H1 (cell line): ENCODE measurements around the gene VPS13D. TPM values are rescaled to one million over a fixed set of nuclear protein-coding genes. Genes with fewer than 3 reads are reported as not detected.

Experiments
- CTCF ChIA-PET: fragments of 300-600 bp; sonication (Branson Sonifier 250); formaldehyde crosslinking; loops from one replicate; lab custom pipeline; 2021; ENCODE audit not compliant: partially characterized antibody; lab: Charles Lee
- POLR2A ChIA-PET: fragments of 300-600 bp; sonication (Branson Sonifier 250); formaldehyde crosslinking; loops from one replicate; lab custom pipeline; 2021; ENCODE audit warnings: inconsistent platforms; ENCODE audit not compliant: partially characterized antibody; lab: Charles Lee
- DNase-seq, 2 experiments: peaks; one replicate each; pipeline versions ENCODE4 v3.0.0 to v3.0.0-alpha.2; 2010 to 2022; ENCODE audit warnings: low spot score in 2 of 2, low read depth in 1 of 2, mixed read lengths in 1 of 2
- FAIRE-seq: peaks from 2 replicates; lab custom pipeline; 2011; peaks lifted over from hg19 to GRCh38; lab: Jason Lieb, UNC
- H2AFZ ChIP-seq: 2 replicates; pipeline ENCODE4 v1.8.1; 2012; ENCODE audit warnings: low read length, inconsistent platforms
- H2AK5ac ChIP-seq: 2 replicates; pipeline ENCODE4 v1.6.1; 2013; ENCODE audit warnings: low read depth, low read length
- H2BK120ac ChIP-seq: replicated peaks from 2 replicates; pipeline ENCODE3; 2013; ENCODE audit warnings: low read depth, low read length, inconsistent platforms
- H2BK12ac ChIP-seq: 2 replicates; pipeline ENCODE4 v1.6.1; 2013; ENCODE audit warnings: low read depth, low read length
- H2BK15ac ChIP-seq: 2 replicates; pipeline ENCODE4 v1.6.1; 2013; ENCODE audit warnings: low read length
- H2BK20ac ChIP-seq: 2 replicates; pipeline ENCODE4 v1.6.1; 2013; ENCODE audit warnings: low read length
- H2BK5ac ChIP-seq: 2 replicates; pipeline ENCODE4 v1.6.1; 2013; ENCODE audit warnings: low read depth, low read length
- H3K14ac ChIP-seq: 2 replicates; pipeline ENCODE4 v1.6.1; 2013; ENCODE audit warnings: inconsistent platforms; ENCODE audit not compliant: insufficient read length
- H3K18ac ChIP-seq: 2 replicates; pipeline ENCODE4 v1.6.1; 2013; ENCODE audit warnings: low read length; ENCODE audit errors: extremely low read depth
- H3K23ac ChIP-seq: 2 replicates; pipeline ENCODE4 v1.6.1; 2013; ENCODE audit warnings: inconsistent platforms; ENCODE audit not compliant: insufficient read length
- H3K23me2 ChIP-seq: 2 replicates; pipeline ENCODE4 v1.6.1; 2013; ENCODE audit warnings: low read depth, low read length
- H3K27ac ChIP-seq: 2 replicates; pipeline ENCODE4 v1.6.1; 2011; ENCODE audit warnings: low read depth, low read length, inconsistent platforms
- H3K27me3 ChIP-seq, 4 experiments: replicated peaks in 1 of 4; 1 replicate in 1 of 4; 2 replicates in 3 of 4; pipeline versions ENCODE4 v1.6.1 to v1.8.1; 2011 to 2013; ENCODE audit warnings: low read length in 3 of 4, mild to moderate bottlenecking in 3 of 4, inconsistent platforms in 2 of 4, mixed read lengths in 2 of 4, moderate library complexity in 1 of 4; ENCODE audit not compliant: control insufficient read depth in 3 of 4, insufficient read depth in 3 of 4; ENCODE audit errors: extremely low read depth in 1 of 4
- H3K36me3 ChIP-seq, 4 experiments: 2 replicates each; pipeline versions ENCODE4 v1.6.1 to v1.8.1; 2011 to 2013; ENCODE audit warnings: mild to moderate bottlenecking in 4 of 4, low read length in 3 of 4, moderate library complexity in 2 of 4, control low read depth in 1 of 4, inconsistent platforms in 1 of 4; ENCODE audit not compliant: insufficient read depth in 4 of 4, control insufficient read depth in 2 of 4
- H3K4ac ChIP-seq: replicated peaks from 2 replicates; pipeline ENCODE3; 2013; ENCODE audit warnings: low read length, low read depth, mixed read lengths, inconsistent platforms; ENCODE audit not compliant: insufficient read length
- H3K4me1 ChIP-seq, 4 experiments: replicated peaks in 1 of 4; 1 replicate in 1 of 4; 2 replicates in 3 of 4; pipeline versions ENCODE4 v1.6.1 to v1.8.1; 2011 to 2013; ENCODE audit warnings: low read length in 3 of 4, inconsistent platforms in 2 of 4, mixed read lengths in 1 of 4; ENCODE audit not compliant: insufficient read depth in 4 of 4, control insufficient read depth in 3 of 4
- H3K4me2 ChIP-seq, 2 experiments: 2 replicates each; pipeline versions ENCODE4 v1.6.1 to v1.8.1; 2011 to 2013; ENCODE audit warnings: low read depth in 2 of 2, low read length in 2 of 2, control low read depth in 1 of 2, inconsistent platforms in 1 of 2, mild to moderate bottlenecking in 1 of 2; ENCODE audit not compliant: insufficient read depth in 1 of 2
- H3K4me3 ChIP-seq, 4 experiments: fragments of 200-600, 300-600 bp in 1 of 4; sonication (generic), shearing (Covaris generic), sonication (Bioruptor Twin) in 1 of 4; 2 replicates each; pipeline versions ENCODE4 v1.5.1 to v1.8.1; 2011 to 2016; ENCODE audit warnings: low read length in 4 of 4, low read depth in 3 of 4, control low read depth in 2 of 4, inconsistent platforms in 2 of 4, mild to moderate bottlenecking in 2 of 4, mixed read lengths in 1 of 4, moderate library complexity in 1 of 4; ENCODE audit not compliant: insufficient read depth in 2 of 4; ENCODE audit errors: extremely low read depth in 1 of 4
- H3K56ac ChIP-seq: replicated peaks from 2 replicates; pipeline ENCODE3; 2013; ENCODE audit warnings: low read depth, mild to moderate bottlenecking, mixed read lengths, low read length, inconsistent platforms; ENCODE audit not compliant: insufficient read length
- H3K79me1 ChIP-seq: 2 replicates; pipeline ENCODE4 v1.6.1; 2013; ENCODE audit warnings: low read depth, low read length, control low read depth
- H3K79me2 ChIP-seq, 2 experiments: 2 replicates each; pipeline versions ENCODE4 v1.6.1 to v1.8.1; 2012 to 2013; ENCODE audit warnings: low read length in 2 of 2, mild to moderate bottlenecking in 2 of 2, inconsistent platforms in 1 of 2; ENCODE audit not compliant: insufficient read depth in 2 of 2, control insufficient read depth in 1 of 2
- H3K9ac ChIP-seq, 4 experiments: replicated peaks in 1 of 4; 1 replicate in 1 of 4; 2 replicates in 3 of 4; pipeline versions ENCODE4 v1.6.1 to v1.8.1; 2011 to 2013; ENCODE audit warnings: low read depth in 3 of 4, low read length in 3 of 4, control low read depth in 2 of 4, mild to moderate bottlenecking in 2 of 4, moderate library complexity in 2 of 4, inconsistent platforms in 1 of 4; ENCODE audit errors: extremely low read depth in 1 of 4
- H3K9me3 ChIP-seq, 2 experiments: 2 replicates each; pipeline versions ENCODE4 v1.6.1 to v1.8.1; 2012 to 2013; ENCODE audit warnings: mild to moderate bottlenecking in 2 of 2, moderate library complexity in 2 of 2, control low read depth in 1 of 2, inconsistent platforms in 1 of 2, low read depth in 1 of 2, low read length in 1 of 2, mixed read lengths in 1 of 2; ENCODE audit not compliant: insufficient read depth in 2 of 2
- H4K20me1 ChIP-seq, 2 experiments: replicated peaks in 1 of 2; 2 replicates each; pipeline versions ENCODE3 to v1.8.1; 2011 to 2013; ENCODE audit warnings: inconsistent platforms in 2 of 2, low read length in 2 of 2, mild to moderate bottlenecking in 1 of 2; ENCODE audit not compliant: insufficient read depth in 2 of 2, control insufficient read depth in 1 of 2
- H4K5ac ChIP-seq: 2 replicates; pipeline ENCODE4 v1.6.1; 2013; ENCODE audit warnings: low read length, low read depth, mixed read lengths, inconsistent platforms; ENCODE audit not compliant: insufficient read length
- H4K8ac ChIP-seq: 2 replicates; pipeline ENCODE4 v1.8.0; 2013; ENCODE audit warnings: mild to moderate bottlenecking, moderate library complexity, low read length, inconsistent platforms; ENCODE audit not compliant: insufficient read depth; ENCODE audit errors: extremely low read depth
- H4K91ac ChIP-seq: replicated peaks from 2 replicates; pipeline ENCODE3; 2013; ENCODE audit warnings: low read length, mixed read lengths, inconsistent platforms; ENCODE audit not compliant: insufficient read length
- CREB1 ChIP-seq: IDR thresholded peaks from 2 replicates; pipeline ENCODE4 v1.6.1; 2012; ENCODE audit warnings: inconsistent platforms
- JUN ChIP-seq: IDR thresholded peaks from 2 replicates; pipeline ENCODE4 v1.6.1; 2011; ENCODE audit warnings: low read depth, mild to moderate bottlenecking, improper control_type of control experiment, low read length
- MAX ChIP-seq: IDR thresholded peaks from 2 replicates; pipeline ENCODE4 v1.6.1; 2012; ENCODE audit warnings: inconsistent platforms
- SIRT6 ChIP-seq: IDR thresholded peaks from one replicate; pipeline ENCODE4 v1.7.1; 2012; ENCODE audit warnings: low read length, inconsistent platforms
- USF2 ChIP-seq: IDR thresholded peaks from 2 replicates; pipeline ENCODE4 v1.6.1; 2011; ENCODE audit warnings: low read length, improper control_type of control experiment
- WGBS, 2 experiments: shearing (Covaris generic) in 1 of 2; methylation state at CpG; one replicate each; pipeline versions ENCODE4 v1.1.6 to v1.1.7; 2013 to 2015; ENCODE audit warnings: low lambda C conversion rate in 2 of 2, mixed read lengths in 2 of 2, inconsistent platforms in 1 of 2, low coverage in 1 of 2, missing lambda C conversion rate in 1 of 2; ENCODE audit not compliant: insufficient replicate concordance in 2 of 2, insufficient coverage in 1 of 2, insufficient read length in 1 of 2; ENCODE audit errors: extremely low coverage in 1 of 2, missing lambda C conversion rate in 1 of 2; 5-methylcytosine and 5-hydroxymethylcytosine counted together
- polyA plus RNA-seq, 7 experiments: library from polyadenylated mRNA; depleted of rRNA in 3 of 7; stranded (reverse) in 5 of 7; unstranded in 2 of 7; fragments of >200 nt in 5 of 7; fragments of 200-250 nt in 2 of 7; gene quantifications; 1 replicate in 5 of 7; 2 replicates in 1 of 7; 4 replicates in 1 of 7; pipeline versions ENCODE4 v1.2.1 to v1.2.3, GENCODE V29; 2011 to 2013; ENCODE audit warnings: missing spikeins in 2 of 7, mixed read lengths in 2 of 7
- total RNA-seq: library from RNA; stranded (reverse); fragmentation: NEBNext Ultra II Directional; extraction: Animal tissue kit (Norgen Biotek cat#: 25700); gene quantifications from 2 replicates; pipeline ENCODE4 v1.2.1, GENCODE V29; 2021

The VPS13D gene
- total and polyA plus RNA-seq, 2 of the 8 experiments (the other 6 are each of a cell fraction or from before 2014, with no cell fraction given) = 10.9 to 31.2 TPM

- Histone ChIP-seq H3K4me1 (peaks cover 3 to 11% (median 8%) of the 10 kb centered on the region in 4 experiments), H2BK12ac (no peak overlapping the region; the same call in 1 of the 2 replicates), H3K79me1 (no peaks in the 10 kb centered on the region), H2BK20ac (no peak overlapping the region), H2BK5ac (no peak overlapping the region), H3K14ac (no peak overlapping the region), H3K4me3 (no peak overlapping the region), H3K36me3 (no peaks in the 10 kb centered on the region), H3K79me2 (no peaks in the 10 kb centered on the region), H3K4ac (no peak overlapping the region), H3K56ac (no peak overlapping the region), H2AFZ (no peak overlapping the region), H4K5ac (no peak overlapping the region), H3K9ac (no peak overlapping the region), H3K23me2 (0 out of 2 replicates have a peak, but pooled peaks cover 3% of the 10 kb centered on the region), H3K23ac (no peak overlapping the region), H2BK120ac (no peak overlapping the region), H2AK5ac (no peak overlapping the region; the same call in 1 of the 2 replicates), H3K27ac (no peak overlapping the region), H3K18ac (no peak overlapping the region), H2BK15ac (no peak overlapping the region), H4K91ac (no peak overlapping the region), H4K8ac (no peak overlapping the region), H4K20me1 (peaks cover 0 to 1% of the 10 kb centered on the region in 2 experiments), H3K27me3 (no peaks in the 10 kb centered on the region), H3K4me2 (no peak overlapping the region), H3K9me3 (no peaks in the 10 kb centered on the region)
- DNase-seq (no peak), FAIRE-seq (no peak)
- ChIA-PET CTCF (interaction anchor here (0.7 to 17.0 kb wide), 11 partner anchors 8 to 94 kb away, joined by 3 to 503 read pairs (median 4); no protein-coding TSS in a partner anchor), POLR2A (interaction anchor here (0.6 to 0.9 kb wide), 2 partner anchors 77 to 196 kb away, joined by 3 to 4 read pairs; no protein-coding TSS in a partner anchor)
- 91% methylated on average over 7 of the region's 7 CpGs; no CpG with 5 or more reads in 1 of the 2 experiments for WGBS, 2 experiments
- TF ChIP-seq USF2 (no peak), CREB1 (no peak), JUN (no peak), SIRT6 (no peak), MAX (no peak)
These were observed 29.6 kb upstream of the VPS13D start for GRCh38 chr1:12200208-12200607.
